GM23338 (cell line): ENCODE results near the gene MTREX.

ENCODE experiments used
- CTCF ChIP-seq, 2 experiments: fragments of 200-600 bp in 1 of 2; sonication (generic) in 1 of 2; conservative IDR thresholded peaks; 2 replicates each; pipeline versions ENCODE4 v1.5.1 to v1.6.1; 2016 to 2017; ENCODE audit warnings: antibody characterized with exemption in 2 of 2, low read depth in 2 of 2, mild to moderate bottlenecking in 2 of 2, moderate library complexity in 1 of 2
- EZH2 ChIP-seq: fragments of 200-600 bp; sonication (generic); IDR thresholded peaks from one replicate; pipeline ENCODE4 v1.8.0; 2017; ENCODE audit warnings: antibody characterized with exemption, mild to moderate bottlenecking, low read depth; ENCODE audit not compliant: unreplicated experiment
- EZH2phosphoT487 ChIP-seq: fragments of 200-600 bp; sonication (generic); IDR thresholded peaks from one replicate; pipeline ENCODE4 v1.8.1; 2018; ENCODE audit warnings: antibody characterized with exemption; ENCODE audit not compliant: unreplicated experiment
- POLR2AphosphoS5 ChIP-seq: IDR thresholded peaks from 2 replicates; pipeline ENCODE4 v1.6.1; 2016; ENCODE audit warnings: antibody characterized with exemption, low read depth
- STAT1 ChIP-seq: IDR thresholded peaks from one replicate; pipeline ENCODE4 v1.6.1; 2016; ENCODE audit warnings: antibody characterized with exemption; ENCODE audit not compliant: unreplicated experiment

GRCh38 chr5:55324006-55324405 is 16.2 kb downstream of the MTREX start:
- TF ChIP-seq CTCF (conservative IDR thresholded peaks at IDR 0.05; ENCODE audit: low read depth in 2 of 2) (no peak), STAT1 (no peak), EZH2phosphoT487 (no peak), POLR2AphosphoS5 (no peak), EZH2 (no peak)
